HepG2 (cell line): ENCODE data around the gene LYSET. TPM values are rescaled to one million over a fixed set of nuclear protein-coding genes. Genes with fewer than 3 reads are reported as not detected.
A peak's percentile ranks its signal among the peaks of the same experiment; 100 is the strongest.

Source experiments
- ELF3 ChIP-seq: IDR thresholded peaks from 2 replicates; pipeline ENCODE4 v1.6.1; 2016; ENCODE audit warnings: missing genetic modification reagents, missing compliant biosample characterization
- ELK4 ChIP-seq: sonication (generic); formaldehyde crosslinking; IDR thresholded peaks from 2 replicates; pipeline ENCODE4 v1.9.0; 2021; ENCODE audit warnings: missing genetic modification reagents, borderline replicate concordance
- GATAD2A ChIP-seq: IDR thresholded peaks from 2 replicates; pipeline ENCODE4 v1.6.1; 2016
- HCFC1 ChIP-seq: fragments of 150-350 bp; IDR thresholded peaks from 2 replicates; pipeline ENCODE4 v1.6.1; 2014; ENCODE audit warnings: low read depth, low read length
- MAF1 ChIP-seq: sonication (generic); formaldehyde crosslinking; IDR thresholded peaks from 2 replicates; pipeline ENCODE4 v1.5.0; 2020; ENCODE audit warnings: missing genetic modification reagents, borderline replicate concordance
- MED1 ChIP-seq: sonication (generic); formaldehyde crosslinking; IDR thresholded peaks from 2 replicates; pipeline ENCODE4 v1.4.0; 2020; ENCODE audit warnings: missing genetic modification reagents
- NR2F6 ChIP-seq, 2 experiments: IDR thresholded peaks; 2 replicates each; pipeline ENCODE4 v1.6.1; 2016; ENCODE audit warnings: antibody characterized with exemption in 1 of 2, mild to moderate bottlenecking in 1 of 2
- SAP130 ChIP-seq: IDR thresholded peaks from 2 replicates; pipeline ENCODE4 v1.6.1; 2016; ENCODE audit warnings: low read depth
- SMYD3 ChIP-seq: sonication (generic); formaldehyde crosslinking; IDR thresholded peaks from 2 replicates; pipeline ENCODE4 v1.8.1; 2023; ENCODE audit warnings: mild to moderate bottlenecking, missing genetic modification reagents
- SOX13 ChIP-seq, 3 experiments: fragments of 450-650 bp in 1 of 3; sonication (generic) in 1 of 3; formaldehyde crosslinking in 1 of 3; IDR thresholded peaks in 2 of 3; conservative IDR thresholded peaks in 1 of 3; 2 replicates each; pipeline versions ENCODE4 v1.5.0 to v1.6.1; 2016 to 2020; ENCODE audit warnings: antibody characterized with exemption in 1 of 3, mild to moderate bottlenecking in 1 of 3, missing compliant biosample characterization in 1 of 3, missing genetic modification reagents in 1 of 3, moderate library complexity in 1 of 3
- TEAD2 ChIP-seq: sonication (generic); formaldehyde crosslinking; IDR thresholded peaks from 2 replicates; pipeline ENCODE4 v1.9.0; 2021; ENCODE audit warnings: missing genetic modification reagents
- THAP11 ChIP-seq: IDR thresholded peaks from 2 replicates; pipeline ENCODE4 v1.6.1; 2016; ENCODE audit warnings: missing biosample characterization, missing genetic modification reagents
- ZNF263 ChIP-seq: sonication (generic); formaldehyde crosslinking; IDR thresholded peaks from 2 replicates; pipeline ENCODE4 v1.4.0; 2020; ENCODE audit warnings: missing genetic modification reagents
- ZNF274 ChIP-seq: sonication (generic); formaldehyde crosslinking; IDR thresholded peaks from 2 replicates; pipeline ENCODE4 v1.5.1; 2020; ENCODE audit warnings: mild to moderate bottlenecking, missing genetic modification reagents
- ZNF362 ChIP-seq: sonication (generic); formaldehyde crosslinking; IDR thresholded peaks from 2 replicates; pipeline ENCODE4 v1.4.0; 2020; ENCODE audit warnings: missing genetic modification reagents, mild to moderate bottlenecking, borderline replicate concordance
- ZNF512 ChIP-seq: sonication (generic); formaldehyde crosslinking; IDR thresholded peaks from 2 replicates; pipeline ENCODE4 v1.4.0; 2020; ENCODE audit warnings: mild to moderate bottlenecking, missing genetic modification reagents
- ZNF512B ChIP-seq: sonication (generic); formaldehyde crosslinking; IDR thresholded peaks from 2 replicates; pipeline ENCODE4 v1.5.1; 2020; ENCODE audit warnings: missing genetic modification reagents, mild to moderate bottlenecking, borderline replicate concordance
- ZNF770 ChIP-seq: sonication (generic); formaldehyde crosslinking; IDR thresholded peaks from 2 replicates; pipeline ENCODE4 v1.5.0; 2020; ENCODE audit warnings: mild to moderate bottlenecking, missing genetic modification reagents
- ZNF850 ChIP-seq: sonication (generic); formaldehyde crosslinking; conservative IDR thresholded peaks from 2 replicates; pipeline ENCODE4 v1.9.0; 2021; ENCODE audit warnings: mild to moderate bottlenecking, missing genetic modification reagents
- polyA plus RNA-seq, 8 experiments: library from polyadenylated mRNA; depleted of rRNA in 3 of 8; stranded (reverse) in 7 of 8; unstranded in 1 of 8; fragments of >200 nt; fragmentation: Illumina TruSeq in 4 of 8; extraction: Trizol in 4 of 8; gene quantifications; 2 replicates each; pipeline versions ENCODE4 v1.2.1 to v1.2.3, GENCODE V29; 2011 to 2016; ENCODE audit warnings: low read depth in 4 of 8, missing spikeins in 1 of 8, mixed read lengths in 1 of 8; ENCODE audit not compliant: insufficient read depth in 1 of 8
- total RNA-seq, 5 experiments: library from RNA; depleted of rRNA; stranded (reverse); fragments of >200 nt; fragmentation: Illumina TruSeq; extraction: Trizol; gene quantifications; 2 replicates each; pipeline ENCODE4 v1.2.3, GENCODE V29; 2016; ENCODE audit warnings: low read depth in 1 of 5

The LYSET gene
- total and polyA plus RNA-seq, 2 of the 13 experiments (the other 11 are each of a cell fraction or from before 2014, with no cell fraction given), result 19.1 to 36.6 TPM

GRCh38 chr14:93175492-93175891 is 9.6 kb upstream of the LYSET start (continued):
- TF ChIP-seq ZNF770 (no peak; the same call in 1 of the 2 replicates), ELK4 (CRISPR knock-in tag) (no peak), NR2F6 (IDR thresholded peaks at IDR 0.05) (peak; percentile 21; the same call in 1 of the 2 replicates), NR2F6 (CRISPR knock-in tag; IDR thresholded peaks at IDR 0.05) (peak; percentile 76), GATAD2A (CRISPR knock-in tag) (0 out of 2 replicates have a peak, but pooled peaks have one; percentile 16), MED1 (CRISPR knock-in tag) (peak; percentile 67), ELF3 (CRISPR knock-in tag) (no peak), SMYD3 (CRISPR knock-in tag) (no peak), SAP130 (CRISPR knock-in tag) (peak; percentile 40; the same call in 1 of the 2 replicates), ZNF512B (CRISPR knock-in tag) (no peak), ZNF512 (CRISPR knock-in tag) (no peak), ZNF263 (no peak), MAF1 (CRISPR knock-in tag) (no peak), ZNF850 (no peak), ZNF362 (peak; percentile 53; the same call in 1 of the 2 replicates), ZNF274 (no peak), THAP11 (CRISPR knock-in tag) (no peak), HCFC1 (no peak), TEAD2 (CRISPR knock-in tag) (no peak), SOX13 (IDR thresholded peaks at IDR 0.05) (no peak), SOX13 (CRISPR knock-in tag; conservative IDR thresholded peaks at IDR 0.05 in 1 of 2, IDR thresholded peaks at IDR 0.05 in 1 of 2) (peak in 1 of 2 experiments; percentile 18; a peak in 1 of 4 replicates)
